GM19025 (cell line): ENCODE measurements around the gene NFE2.

Experiments used
- ATAC-seq: cut with Tn5 transposase; IDR thresholded peaks from one replicate; pipeline ENCODE4 v1.9.1; 2021; ENCODE audit warnings: mild to moderate bottlenecking, low read depth, moderate library complexity; ENCODE audit not compliant: unreplicated experiment

NFE2 gene

DNA sequence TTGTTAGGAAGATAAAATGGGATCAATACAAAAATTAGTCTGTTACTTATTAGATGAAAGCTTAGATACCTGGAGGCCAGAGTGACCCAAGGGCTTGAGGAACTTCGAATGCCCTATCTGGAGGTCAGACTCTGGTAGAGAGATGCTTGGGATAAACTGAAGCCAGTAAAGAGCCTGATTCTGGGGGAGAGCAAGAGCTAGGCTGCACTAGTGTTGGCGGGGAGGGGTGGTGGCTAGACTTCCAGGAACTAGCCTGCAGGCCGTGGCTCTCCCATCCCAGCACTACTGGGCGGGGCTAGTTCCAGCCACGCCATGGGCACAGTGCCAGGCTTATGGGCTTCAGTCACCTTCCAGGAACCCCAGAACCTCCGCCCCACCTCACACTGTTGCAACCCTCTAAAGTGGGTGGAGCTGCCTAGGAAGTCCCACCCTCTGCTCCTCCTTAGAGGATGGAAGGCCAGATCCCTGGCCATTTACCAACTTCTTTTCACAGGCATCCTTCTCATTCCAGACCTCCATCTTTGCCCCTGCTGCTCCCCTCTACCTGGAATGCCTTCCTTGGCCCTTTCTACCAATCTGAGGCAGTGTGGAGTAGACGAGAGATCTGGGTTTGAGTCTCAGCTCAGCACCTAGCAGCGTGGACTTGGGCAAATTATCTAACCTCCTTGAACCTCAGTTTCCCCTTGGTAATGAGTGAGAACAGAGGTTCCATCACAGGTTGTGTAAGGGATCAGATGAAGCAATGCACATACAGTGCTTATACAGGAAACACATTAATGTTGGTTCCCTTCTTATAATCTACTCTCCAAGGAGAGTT lies 6.3 kb upstream of the NFE2 start:
- no peak for ATAC-seq

GRCh38 chr12:54304187-54304810 lies 3.5 kb upstream of the NFE2 start:
- no peak for ATAC-seq

DNA sequence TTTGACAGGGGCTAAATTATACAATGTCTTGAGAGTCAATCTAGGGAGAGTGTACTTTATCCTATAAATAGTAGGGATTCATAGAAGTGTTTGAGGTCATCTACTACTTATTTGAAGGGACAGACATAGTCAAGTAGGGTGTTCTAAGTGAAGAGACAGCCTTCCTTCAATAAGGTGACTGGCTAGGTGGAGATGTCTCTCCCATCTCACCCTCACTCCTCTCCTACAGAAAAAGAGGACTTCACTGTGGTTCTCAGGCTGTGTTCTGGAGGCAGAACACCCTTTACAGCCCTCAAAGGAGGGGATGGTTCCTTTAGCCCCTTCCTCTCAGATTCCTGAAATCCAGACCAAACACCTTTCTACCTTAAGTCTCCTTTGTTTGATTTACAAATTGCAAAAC lies 2.8 kb upstream of the NFE2 start:
- ATAC-seq = no peak

DNA sequence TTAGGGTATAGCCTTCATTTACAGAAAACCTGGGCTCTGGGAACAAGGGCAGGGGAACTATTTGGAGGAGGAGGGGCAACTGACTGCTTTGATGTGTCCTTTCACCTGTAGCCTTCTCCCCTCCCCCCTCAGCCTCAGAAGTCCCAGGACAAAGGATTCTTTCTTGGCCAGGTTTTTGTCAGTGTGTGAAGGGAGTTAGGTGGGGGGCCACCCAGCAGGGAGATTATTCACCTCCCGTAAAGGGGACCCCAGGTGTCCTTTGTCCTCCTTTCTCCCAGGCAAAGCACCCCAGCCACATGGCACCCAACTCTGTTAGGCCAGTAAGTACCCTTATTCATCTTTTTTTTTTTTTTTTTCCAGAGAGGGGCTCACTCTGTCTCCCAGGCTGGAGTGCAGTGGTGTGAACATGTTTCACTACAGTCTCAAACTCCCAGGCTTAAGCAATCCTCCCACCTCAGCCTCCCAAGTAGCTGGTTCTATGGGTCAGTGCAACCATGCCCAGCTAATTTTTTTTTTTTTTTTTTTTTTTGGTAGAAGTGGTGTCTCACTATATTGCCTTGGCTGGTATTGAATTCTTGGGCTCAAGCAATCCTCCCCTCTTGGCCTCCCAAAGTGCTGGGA lies 723 bp upstream of the NFE2 start:
- ATAC-seq = no peak

DNA sequence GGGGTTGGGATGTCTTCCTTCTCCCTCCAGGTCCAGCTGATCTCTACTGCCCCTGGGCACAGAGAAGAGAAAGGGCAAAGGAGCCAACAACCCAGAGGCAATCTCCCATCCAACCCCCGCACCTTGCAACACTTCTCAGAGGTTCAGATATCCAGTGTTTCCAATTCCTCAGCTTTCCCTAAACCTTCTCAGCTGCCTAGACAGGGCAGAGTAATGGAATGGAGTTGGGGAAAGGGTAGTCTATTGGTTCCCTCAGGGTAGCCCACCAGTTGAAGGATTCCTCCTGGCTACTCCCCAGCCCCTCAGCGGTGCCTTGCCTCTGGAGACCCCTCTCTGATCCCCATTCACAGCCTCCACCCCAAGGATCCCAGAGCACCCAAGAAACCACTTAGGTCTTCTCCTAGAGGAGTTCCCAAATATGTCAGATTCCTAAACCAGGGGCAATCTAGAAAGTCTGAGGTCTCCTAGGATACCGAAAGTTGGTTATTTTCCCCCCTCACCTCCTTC lies 537 bp downstream of the NFE2 start:
- no peak for ATAC-seq

GRCh38 chr12:54299515-54300224 lies 1.1 kb downstream of the NFE2 start:
- ATAC-seq = no peak

GRCh38 chr12:54298904-54299303 lies 1.9 kb downstream of the NFE2 start:
- ATAC-seq = no peak

DNA sequence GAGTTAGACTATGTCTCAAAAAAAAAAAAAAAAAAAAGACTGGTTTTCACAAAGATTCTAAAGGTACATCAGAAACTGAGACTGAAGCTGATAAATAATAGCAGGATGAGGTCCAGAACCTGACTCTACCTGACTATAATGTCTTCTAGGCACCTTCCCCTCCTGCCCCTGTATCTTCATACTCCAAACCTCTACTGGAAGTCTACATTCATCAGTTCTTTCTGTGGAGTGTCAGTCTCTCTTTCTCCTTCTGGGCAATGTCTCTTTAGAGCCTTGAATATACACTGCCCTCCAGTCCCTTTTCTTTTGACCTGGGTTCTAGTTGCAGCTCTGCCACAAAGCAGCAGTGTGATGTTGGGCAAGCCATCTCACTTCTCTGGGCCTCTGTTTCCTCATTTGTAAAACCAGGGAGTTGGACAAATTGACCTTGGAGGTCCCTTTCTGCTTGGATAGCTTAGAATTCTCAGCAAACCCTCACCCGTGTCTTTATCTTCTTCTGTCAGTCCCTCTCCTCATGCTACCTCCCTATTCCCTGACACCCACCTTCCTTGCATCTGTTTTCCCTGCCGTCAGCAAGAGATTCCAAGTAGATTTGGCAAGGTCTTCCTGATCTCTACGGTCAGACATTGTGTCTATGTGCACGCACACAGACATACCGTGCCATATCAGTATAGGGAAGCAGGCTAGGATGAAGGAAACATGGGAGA lies 4.3 kb downstream of the NFE2 start:
- ATAC-seq = no peak

DNA sequence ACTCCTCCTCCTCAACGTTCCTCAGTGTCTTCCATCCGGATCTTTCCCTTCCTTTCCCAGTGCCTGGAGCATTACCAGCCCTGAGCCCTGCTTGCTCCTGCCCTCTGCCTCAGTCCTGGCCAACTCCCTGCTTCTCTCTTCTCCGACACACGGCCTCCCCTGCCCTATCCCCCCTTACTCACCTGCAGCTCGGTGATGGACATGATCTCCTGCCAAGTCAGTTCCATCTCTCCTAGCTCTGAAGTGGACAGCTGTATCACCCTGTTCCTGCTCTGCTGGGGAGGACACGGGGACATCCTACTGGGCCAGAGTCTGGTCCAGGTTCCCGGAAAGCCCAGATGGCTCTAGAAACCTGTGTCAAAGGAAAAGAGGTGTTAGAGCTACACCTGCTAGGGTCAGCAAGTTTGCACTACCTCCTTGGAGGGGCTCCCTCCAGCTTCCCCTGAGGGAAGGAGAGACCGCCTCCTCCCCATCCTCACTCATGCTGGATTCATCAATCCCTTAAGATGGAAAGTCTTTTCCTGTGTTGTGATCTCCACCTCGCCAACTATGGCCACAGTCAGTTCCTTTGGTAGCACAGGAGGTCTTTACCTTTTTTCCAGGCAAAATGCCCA lies 5.8 kb downstream of the NFE2 start:
- ATAC-seq = no peak

DNA sequence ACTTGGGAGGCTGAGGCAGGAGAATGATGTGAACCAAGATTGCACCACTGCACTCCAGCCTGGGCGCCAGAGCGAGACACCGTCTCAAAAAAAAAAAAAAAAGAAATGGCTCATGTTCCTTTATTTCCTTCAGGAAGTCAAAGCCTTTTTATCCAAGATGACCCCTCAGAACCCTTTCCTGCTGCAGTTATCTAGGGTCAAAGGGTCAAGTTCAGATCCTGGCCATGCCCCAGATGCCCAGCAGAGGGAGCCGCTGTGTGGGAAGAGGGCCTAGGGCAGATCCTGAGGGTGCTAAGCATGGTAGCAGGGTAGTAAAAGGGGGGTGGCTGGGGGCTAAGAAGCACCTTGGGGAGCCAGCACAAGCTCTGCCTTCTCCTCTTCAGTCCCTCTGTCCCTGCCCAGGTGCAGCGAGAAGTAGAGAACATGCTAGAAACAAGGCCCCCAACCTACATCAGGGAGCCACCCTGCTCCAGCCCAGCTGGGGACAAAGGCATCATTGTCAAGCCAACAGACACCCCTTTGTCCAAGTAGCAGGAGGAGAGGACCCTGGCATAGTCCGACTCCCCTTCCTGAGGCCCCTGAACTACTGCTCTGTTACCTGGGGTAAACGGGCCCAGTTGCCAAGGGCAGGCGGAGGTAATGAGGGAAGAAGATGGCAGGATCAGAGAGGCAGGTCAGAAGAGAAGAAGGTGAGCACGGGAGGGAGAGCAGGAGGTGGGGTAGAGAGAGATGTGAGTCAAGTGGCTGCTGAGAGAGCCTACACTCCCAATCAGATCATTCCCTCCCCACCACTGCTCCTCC lies 6.5 kb downstream of the NFE2 start:
- no peak for ATAC-seq

DNA sequence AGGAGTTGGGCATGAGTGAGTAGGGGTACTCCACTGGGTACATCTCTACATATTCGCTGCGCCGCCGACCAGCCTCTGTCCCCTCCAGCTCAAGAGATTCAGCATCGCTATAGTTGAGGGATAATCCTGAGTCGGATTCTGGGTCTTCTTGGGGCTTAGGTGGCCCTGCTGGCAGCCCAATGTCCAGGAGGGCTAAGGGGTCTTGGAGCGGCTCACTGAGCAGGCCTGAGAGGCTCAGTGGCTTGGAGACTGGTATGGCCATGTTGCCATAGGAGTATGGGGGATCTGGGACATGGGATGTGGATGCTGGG lies 7.9 kb downstream of the NFE2 start:
- ATAC-seq = no peak

DNA sequence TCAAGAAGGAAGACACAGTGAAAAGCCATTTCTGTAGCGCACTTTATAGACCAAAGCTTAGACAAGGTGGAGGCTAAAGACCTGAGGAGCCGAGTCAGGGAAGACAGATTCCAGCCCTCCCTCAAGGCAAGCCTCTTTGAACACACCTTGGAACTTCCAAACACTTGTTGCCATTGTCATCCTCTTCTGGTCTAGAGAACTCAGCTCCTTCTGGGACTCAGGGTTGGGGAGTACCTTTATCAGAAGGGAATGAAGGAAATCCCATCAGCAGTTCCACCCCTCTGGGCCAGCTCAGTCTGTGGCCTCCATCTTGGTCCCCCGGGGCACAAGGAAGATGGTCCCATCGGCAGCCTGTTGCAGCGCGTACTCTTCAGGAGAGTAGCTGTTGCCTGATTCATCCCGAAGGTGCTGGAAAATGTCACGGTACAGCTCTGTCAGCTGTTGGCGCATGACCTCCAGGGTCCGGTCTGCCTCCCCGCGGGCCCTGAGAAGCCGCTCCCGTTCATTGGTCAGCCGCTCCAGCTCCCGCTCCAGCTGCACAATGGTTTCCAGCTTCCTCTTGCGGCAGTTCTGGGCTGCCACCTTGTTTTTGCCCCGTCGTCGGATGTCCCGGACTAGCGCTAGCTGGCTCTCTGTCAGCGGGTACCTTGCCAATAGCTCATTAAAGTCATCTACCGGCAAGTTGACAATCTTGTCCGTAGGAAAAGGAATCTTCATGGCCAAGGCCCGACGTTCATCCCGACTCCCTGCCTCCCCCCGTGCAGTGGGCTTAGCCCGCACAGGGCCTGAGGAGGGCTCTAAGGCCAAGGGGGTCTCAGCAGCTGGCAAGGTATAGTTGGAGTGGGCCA lies 8.5 kb downstream of the NFE2 start:
- ATAC-seq = no peak

DNA sequence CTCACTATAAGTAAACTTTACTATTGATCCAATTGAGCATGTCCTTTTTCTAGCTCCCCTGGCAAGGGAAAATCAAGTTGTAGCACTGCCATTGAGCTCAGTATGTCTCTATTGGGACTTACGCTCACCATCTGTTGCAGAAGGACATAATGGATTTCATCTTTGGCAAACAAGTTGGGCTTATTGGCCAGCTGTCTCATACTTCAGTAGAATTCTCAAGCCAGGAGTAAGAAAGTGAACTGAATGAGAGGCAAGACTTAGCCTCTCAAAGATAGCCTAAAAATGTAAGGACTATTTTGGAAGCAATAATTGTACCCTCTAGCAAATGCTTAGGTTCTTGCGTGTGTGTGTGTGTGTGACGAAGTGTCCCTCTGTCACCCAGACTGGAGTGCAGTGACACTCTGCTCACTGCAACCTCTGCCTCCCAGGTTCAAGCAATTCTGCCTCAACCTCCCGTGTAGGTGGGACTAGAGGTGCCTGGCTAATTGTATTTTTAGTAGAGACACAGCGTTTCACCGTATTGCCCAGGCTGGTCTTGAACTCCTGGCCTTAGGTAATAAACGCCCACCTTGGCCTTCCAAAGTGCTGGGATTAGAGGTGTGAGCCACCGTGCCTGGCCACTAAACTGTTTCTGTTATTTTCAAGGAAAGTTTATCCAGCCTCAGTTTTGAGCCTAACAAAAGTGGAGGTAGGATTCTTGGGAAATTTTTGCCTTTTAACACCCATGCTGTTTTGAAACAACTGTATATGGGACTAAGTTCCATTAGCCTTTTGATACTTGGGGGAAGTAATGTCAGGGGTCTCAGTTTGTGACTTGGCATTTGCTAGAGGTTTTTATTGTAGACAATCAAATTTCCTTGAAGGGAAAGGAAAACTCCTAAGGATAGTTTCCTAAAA lies 13.3 kb downstream of the NFE2 start:
- ATAC-seq = no peak

GRCh38 chr12:54286042-54287030 lies 14.5 kb downstream of the NFE2 start:
- no peak for ATAC-seq

DNA sequence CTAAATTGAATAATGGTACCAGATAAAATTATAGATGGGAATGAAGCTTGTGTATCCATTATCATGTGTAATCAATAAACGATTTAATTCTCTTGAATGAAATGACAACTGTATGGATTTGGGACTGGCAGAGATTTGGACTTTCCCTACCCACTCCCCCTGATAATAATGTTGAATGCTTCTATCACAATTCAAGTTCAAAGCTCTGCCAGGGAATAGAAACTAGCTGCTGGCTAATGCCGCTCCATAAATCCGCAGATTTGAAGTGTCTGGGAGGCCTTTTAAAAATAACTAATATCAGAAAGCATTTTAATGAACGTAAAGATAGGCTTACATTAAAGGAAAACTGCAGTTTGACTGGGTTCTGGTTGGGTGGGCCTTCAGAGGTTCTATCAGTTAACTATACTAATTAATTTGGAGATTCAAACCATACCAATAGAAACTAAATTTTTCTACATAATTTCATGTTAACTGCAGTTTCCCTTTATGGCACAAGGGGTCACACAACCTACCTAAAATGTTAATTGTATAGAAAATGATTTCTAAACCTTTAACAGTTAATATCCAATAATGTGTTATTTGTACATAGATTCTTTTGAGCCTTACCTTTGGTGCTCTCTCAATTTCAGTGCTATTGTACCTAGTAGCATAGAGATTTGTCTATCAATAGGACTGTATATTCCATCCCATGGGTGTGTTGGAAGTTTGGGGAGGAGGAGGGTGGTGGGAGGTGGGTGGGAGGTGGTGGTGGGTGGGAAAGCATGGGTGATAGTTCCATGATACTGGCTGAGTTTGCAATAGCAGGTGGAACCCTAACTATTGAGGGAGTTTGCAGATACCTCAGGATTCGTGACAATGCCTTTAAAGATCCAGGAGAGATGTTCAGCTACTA lies 15.4 kb downstream of the NFE2 start:
- no peak for ATAC-seq
